ENCODE measurements around the gene FBXO40.
"Not testable (repeated sequence)": the region's sequence is repeated elsewhere in the genome, so short reads cannot be mapped to it uniquely, and the experiment has no call there.

FBXO40 gene

GRCh38 chr3:121592856-121593702 is at the start of gene FBXO40:
Gene FBXO40 (plus strand): TSS chr3:121593379. CDS start chr3:121620576, 27,197 bp downstream.
- no peak for DNase-seq

- no peak for DNase-seq
These were observed 48.1 kb upstream of the FBXO40 start for GRCh38 chr3:121545049-121545573.

GRCh38 chr3:121545574-121546455 is 47.4 kb upstream of the FBXO40 start, which contains the start of gene POLQ:
Gene POLQ (minus strand): TSS chr3:121545988. CDS start chr3:121545877, 111 bp downstream.
- DNase-seq: peak; percentile 80

GRCh38 chr3:121552379-121552778 is 40.8 kb upstream of the FBXO40 start:
- no peak for DNase-seq

- DNase-seq: no peak
These were observed 40.4 kb upstream of the FBXO40 start for GRCh38 chr3:121552797-121553196.

GRCh38 chr3:121557426-121557934 is 35.7 kb upstream of the FBXO40 start:
- no peak for DNase-seq

GRCh38 chr3:121562148-121562547 is 31.0 kb upstream of the FBXO40 start:
- no peak for DNase-seq

DNA sequence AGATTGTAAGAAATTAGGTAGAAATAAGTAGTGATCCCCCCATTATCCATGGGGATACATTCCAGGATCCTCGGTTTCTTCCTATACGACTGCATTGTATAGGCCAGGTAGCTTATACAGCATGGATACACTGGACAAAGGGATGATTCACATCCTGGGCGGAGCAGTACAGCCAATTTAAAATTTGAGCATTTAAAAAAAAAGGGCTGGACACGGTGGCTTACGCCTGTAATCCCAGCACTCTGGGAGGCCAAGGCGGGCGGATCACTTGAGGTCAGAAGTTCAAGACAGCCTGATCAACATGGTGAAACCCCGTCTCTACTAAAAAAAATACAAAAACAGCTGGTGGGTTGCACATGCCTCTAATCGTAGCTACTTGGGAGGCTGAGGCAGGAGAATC is 26.4 kb upstream of the FBXO40 start:
- DNase-seq: no peak

DNA sequence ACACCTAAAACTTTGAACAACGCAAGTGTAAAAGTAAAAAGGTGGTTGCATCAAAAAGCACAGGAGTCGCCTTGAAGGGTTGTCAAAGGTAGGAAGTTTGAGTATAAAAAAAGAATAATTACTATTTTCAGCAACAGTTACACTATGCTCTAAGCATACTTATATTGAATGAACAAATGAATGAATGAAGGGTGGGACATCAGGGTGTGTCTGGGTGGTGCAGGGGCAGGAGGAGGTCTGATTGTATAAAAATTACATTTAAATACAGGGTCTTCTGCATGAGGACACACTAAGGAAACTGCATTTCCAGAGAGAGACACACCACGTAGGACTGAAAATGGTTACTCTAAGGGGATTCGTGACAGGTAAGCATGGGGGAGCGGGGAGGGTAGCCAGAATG is 25.5 kb upstream of the FBXO40 start, which contains the start of gene ARGFX:
Gene ARGFX, plus strand, starts transcription at position 301 of the 400 bp plus-strand sequence. CDS start 2,765 bp downstream, outside the sequence.
- DNase-seq: no peak

- DNase-seq: no peak
These were observed 18.7 kb upstream of the FBXO40 start for GRCh38 chr3:121574449-121574848.

DNA sequence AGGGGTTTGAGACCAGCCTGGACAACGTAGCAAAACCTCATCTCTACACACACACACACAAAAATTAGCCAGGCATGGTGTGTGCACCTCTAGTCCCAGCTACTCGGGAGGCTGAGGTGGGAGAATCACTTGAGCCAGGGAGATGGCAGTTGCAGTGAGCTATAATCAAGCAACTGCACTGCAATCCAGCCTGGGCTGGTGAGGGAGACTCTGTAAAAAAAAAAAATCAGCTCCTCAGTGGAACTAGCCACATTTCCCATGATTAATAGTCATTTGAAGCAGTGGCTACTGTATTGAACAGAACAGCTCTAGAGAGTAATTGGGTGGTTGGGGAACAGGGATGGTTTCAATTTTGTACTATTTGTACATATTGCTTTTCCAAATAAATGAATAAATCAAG is 11.5 kb upstream of the FBXO40 start:
- no peak for DNase-seq

DNA sequence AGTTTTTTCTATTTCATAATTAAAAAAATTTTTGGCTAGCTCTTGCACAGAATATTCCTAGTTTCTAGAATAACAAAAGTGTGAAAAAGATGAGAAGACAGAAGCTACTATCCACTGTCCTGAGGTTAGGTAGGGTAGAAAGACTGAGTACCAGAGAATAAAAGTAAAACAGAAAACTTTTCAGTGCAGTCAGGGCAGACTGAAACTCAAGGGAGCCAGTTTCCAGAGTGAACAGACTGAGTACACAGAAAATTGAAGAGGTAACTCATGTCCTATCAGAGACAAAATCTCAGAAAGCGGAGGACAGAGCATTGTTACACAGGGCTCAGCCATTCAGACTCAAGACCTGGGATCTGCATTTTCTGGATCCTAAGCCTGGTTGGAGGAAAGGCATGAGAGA is 8.8 kb upstream of the FBXO40 start:
- DNase-seq: no peak

- DNase-seq: not testable (repeated sequence)
These were observed 627 bp downstream of the FBXO40 start for GRCh38 chr3:121593806-121594205.

- DNase-seq: no peak
These were observed 1.7 kb downstream of the FBXO40 start for GRCh38 chr3:121594850-121595249.

DNA sequence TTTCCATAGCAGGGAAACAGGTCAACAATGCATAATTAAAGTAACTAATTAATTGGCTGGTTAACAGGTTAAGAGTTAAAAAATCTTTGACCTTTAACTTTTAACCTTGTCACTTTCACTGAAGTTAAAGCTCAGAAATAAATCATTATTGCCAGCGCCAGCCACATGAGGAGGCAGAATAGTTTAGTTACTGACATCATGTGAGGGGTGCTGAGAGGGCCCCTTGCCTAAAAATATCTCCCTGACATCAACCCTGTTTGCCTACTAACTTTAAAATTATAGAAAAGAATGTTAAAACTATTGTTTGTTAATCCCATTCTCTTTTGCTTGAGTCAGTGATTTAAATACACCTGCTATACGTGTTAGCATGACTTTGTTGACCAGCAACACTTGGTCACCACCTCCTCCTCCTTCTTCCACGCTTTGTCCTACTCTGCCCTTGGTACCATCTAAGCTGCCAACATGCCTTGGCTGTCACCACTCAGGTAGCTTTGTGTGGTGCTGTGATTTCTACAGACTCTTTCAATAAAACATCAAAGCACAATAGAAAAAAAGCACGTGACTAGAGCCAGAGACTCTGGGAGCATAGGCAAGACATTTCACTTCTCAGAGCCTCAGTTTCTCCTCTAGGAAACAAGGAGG is 2.7 kb downstream of the FBXO40 start:
- DNase-seq: no peak

DNA sequence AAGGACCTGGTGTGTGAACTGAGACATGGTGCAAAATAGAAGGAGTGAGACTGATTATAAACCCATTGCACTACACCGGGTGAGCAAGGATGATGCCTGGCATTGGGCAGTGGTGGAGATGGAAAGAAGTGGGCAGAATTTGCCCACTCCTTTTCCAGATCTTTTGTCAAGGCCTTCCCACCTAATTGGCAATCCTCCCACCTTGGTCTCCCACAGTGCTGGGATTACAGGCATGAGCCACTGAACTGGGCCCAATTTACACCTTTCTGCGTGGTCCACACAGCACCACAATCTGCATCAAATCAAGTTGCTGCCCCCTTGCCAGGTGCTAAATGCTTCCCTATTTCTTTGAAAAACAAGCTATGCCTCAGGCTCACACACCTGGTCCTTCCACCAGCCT is 5.4 kb downstream of the FBXO40 start:
- no peak for DNase-seq

DNA sequence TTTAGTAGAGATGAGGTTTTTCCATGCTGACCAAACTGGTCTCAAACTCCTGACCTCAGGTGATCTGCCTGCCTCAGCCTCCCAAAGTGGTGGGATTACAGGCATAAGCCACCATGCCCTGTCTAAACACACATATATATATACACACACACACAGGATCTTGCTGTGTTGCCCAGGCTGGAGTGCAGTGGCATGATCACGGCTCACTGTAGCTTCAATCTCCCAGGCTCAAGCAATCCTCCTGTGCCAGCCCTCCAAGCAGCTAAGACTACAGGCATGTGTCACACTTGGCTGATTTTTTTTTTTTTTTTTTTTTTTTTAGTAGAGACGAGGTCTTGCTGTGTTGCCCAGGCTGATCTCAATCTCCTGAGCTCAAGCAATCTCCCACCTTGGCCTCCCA is 6.7 kb downstream of the FBXO40 start:
- DNase-seq: not testable (repeated sequence)

GRCh38 chr3:121601212-121601812 is 8.1 kb downstream of the FBXO40 start:
- no peak for DNase-seq

DNA sequence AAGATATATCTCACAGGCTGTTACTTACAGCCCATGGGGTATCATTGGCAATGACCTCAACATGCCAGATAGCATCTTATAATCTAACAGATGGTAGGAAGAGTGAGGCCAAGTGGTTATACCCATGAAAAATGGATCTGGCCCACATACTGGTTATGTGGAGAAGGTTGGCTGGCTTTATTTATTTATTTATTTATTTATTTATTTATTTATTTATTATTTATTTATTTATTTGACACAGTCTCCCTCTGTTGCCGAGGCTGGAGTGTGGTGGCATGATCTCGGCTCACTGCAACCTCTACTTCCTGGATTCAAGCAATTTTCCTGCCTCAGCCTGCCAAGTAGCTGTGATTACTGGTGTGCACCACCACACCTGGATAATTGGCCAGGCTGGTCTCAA is 11.6 kb downstream of the FBXO40 start:
- DNase-seq: no peak

- DNase-seq: no peak
These were observed 12.9 kb downstream of the FBXO40 start for GRCh38 chr3:121606106-121606505.

DNA sequence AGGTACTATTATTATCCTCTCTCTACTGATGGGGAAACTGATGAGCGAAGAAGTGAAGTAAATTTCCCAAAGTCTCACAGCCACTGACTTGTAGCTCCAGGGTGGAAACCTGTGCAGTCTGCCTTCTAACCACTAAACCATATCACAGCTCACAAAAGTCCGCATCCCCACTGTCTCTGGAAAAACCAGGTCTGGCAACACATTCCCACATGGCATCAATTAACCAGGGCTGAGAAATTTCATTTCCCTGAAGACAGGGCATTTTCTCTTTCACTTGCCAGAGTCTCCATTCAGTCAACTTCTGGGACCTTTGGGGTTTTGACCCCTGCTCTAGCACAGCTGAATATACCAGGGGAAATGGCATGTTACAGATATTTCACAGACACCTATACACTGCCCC is 26.5 kb downstream of the FBXO40 start:
- no peak for DNase-seq

DNA sequence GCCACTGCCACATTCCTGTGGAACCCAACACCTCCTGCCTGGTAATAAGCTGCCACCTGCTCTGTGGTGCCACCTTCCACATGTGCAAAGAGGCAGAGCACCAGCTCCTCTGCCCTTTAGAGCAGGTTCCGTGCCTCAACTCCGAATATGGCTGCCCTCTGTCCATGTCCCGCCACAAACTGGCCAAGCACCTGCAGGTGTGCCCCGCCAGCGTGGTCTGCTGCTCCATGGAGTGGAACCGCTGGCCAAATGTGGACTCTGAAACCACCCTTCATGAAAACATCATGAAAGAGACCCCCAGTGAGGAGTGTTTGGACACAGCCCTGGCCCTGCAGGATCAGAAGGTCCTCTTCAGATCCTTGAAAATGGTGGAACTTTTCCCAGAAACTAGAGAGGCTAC is 28.3 kb downstream of the FBXO40 start:
- DNase-seq: no peak

Measured in activated T-cell treated with anti-CD3 and anti-CD28 coated beads for 4 hours (primary cell).